ENCODE results near the gene RASA2. TPM values are rescaled to one million over a fixed set of nuclear protein-coding genes. Genes with fewer than 3 reads are reported as not detected.

Gene RASA2
- total and polyA plus RNA-seq, 9 of the 15 experiments (the other 6 are each of a cell fraction or from before 2014, with no cell fraction given): 2.0 to 12.8 (median 9.5) TPM

DNA sequence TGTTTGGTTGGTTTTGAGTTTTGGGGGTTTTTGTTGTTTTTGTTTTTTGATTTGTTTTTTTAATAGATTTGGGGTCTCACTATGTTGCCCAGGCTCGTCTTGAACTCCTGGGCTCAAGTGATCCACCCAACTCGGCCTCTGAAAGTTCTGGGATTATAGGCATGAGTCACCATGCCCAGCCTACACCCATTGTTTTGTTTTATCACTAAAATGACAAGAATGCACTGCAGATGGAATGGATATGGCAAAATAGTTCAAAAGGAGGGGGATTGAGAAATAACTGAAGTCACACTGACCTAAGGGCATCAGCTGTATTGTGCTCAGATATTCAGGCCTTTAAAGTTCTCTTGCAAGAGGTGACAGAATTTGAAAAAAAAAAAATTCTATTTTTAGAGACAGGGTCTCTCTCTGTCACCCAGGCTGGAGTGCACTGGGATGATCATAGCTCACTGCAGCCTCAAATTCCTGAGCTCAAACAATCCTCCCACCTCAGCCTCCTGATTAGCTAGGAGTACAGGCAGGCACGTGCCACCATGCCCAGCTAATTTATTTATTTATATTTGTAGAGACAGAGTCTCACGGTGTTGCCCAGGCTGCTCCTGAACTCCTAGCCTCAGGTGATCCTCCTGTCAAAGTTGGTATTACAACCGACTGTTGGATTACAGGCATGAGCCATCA lies 4.4 kb upstream of the RASA2 start (continued):
- TF ChIP-seq ZNF274 (IDR thresholded peaks at IDR 0.05; ENCODE audit: borderline replicate concordance, low read depth, low read length) (no peak), SOX6 (IDR thresholded peaks at IDR 0.05) (peak; percentile 86), ZNF121 (CRISPR knock-in tag; conservative IDR thresholded peaks at IDR 0.05) (peak; percentile 89), ZNF143 (CRISPR knock-in tag; IDR thresholded peaks at IDR 0.05) (no peak), TARDBP (IDR thresholded peaks at IDR 0.05) (no peak), FOSL1 (tag; conservative IDR thresholded peaks at IDR 0.05) (peak; percentile 69), JUNB (CRISPR knock-in tag; conservative IDR thresholded peaks at IDR 0.05) (no peak), CBFB (CRISPR knock-in tag; IDR thresholded peaks at IDR 0.05) (no peak), YBX1 (IDR thresholded peaks at IDR 0.05) (no peak), NR4A1 (CRISPR knock-in tag; IDR thresholded peaks at IDR 0.05) (no peak), NR4A1 (tag; IDR thresholded peaks at IDR 0.05) (no peak), PCBP1 (IDR thresholded peaks at IDR 0.05; ENCODE audit: low read depth, low read length, poor library complexity, severe bottlenecking) (no peak), KDM2B (CRISPR knock-in tag; IDR thresholded peaks at IDR 0.05) (no peak), DPF2 (IDR thresholded peaks at IDR 0.05) (0 out of 2 replicates have a peak, but pooled peaks have one; percentile 44)
- TF ChIP-seq, protein P1, sequence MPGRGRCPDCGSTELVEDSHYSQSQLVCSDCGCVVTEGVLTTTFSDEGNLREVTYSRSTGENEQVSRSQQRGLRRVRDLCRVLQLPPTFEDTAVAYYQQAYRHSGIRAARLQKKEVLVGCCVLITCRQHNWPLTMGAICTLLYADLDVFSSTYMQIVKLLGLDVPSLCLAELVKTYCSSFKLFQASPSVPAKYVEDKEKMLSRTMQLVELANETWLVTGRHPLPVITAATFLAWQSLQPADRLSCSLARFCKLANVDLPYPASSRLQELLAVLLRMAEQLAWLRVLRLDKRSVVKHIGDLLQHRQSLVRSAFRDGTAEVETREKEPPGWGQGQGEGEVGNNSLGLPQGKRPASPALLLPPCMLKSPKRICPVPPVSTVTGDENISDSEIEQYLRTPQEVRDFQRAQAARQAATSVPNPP (IDR thresholded peaks at IDR 0.05; ENCODE audit: borderline replicate concordance, insufficient read depth, insufficient read length): no peak
- TF ChIP-seq, protein P2, sequence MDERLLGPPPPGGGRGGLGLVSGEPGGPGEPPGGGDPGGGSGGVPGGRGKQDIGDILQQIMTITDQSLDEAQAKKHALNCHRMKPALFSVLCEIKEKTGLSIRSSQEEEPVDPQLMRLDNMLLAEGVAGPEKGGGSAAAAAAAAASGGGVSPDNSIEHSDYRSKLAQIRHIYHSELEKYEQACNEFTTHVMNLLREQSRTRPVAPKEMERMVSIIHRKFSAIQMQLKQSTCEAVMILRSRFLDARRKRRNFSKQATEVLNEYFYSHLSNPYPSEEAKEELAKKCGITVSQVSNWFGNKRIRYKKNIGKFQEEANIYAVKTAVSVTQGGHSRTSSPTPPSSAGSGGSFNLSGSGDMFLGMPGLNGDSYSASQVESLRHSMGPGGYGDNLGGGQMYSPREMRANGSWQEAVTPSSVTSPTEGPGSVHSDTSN (CRISPR knock-in tag; IDR thresholded peaks at IDR 0.05; ENCODE audit: low read depth): no peak
- TF ChIP-seq, protein P2 (tag; conservative IDR thresholded peaks at IDR 0.05; ENCODE audit: low read depth): no peak
- TF ChIP-seq, protein P3, sequence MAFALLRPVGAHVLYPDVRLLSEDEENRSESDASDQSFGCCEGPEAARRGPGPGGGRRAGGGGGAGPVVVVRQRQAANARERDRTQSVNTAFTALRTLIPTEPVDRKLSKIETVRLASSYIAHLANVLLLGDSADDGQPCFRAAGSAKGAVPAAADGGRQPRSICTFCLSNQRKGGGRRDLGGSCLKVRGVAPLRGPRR (CRISPR knock-in tag; IDR thresholded peaks at IDR 0.05): no peak
- TF ChIP-seq, protein P4, sequence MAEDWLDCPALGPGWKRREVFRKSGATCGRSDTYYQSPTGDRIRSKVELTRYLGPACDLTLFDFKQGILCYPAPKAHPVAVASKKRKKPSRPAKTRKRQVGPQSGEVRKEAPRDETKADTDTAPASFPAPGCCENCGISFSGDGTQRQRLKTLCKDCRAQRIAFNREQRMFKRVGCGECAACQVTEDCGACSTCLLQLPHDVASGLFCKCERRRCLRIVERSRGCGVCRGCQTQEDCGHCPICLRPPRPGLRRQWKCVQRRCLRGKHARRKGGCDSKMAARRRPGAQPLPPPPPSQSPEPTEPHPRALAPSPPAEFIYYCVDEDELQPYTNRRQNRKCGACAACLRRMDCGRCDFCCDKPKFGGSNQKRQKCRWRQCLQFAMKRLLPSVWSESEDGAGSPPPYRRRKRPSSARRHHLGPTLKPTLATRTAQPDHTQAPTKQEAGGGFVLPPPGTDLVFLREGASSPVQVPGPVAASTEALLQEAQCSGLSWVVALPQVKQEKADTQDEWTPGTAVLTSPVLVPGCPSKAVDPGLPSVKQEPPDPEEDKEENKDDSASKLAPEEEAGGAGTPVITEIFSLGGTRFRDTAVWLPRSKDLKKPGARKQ (CRISPR knock-in tag; IDR thresholded peaks at IDR 0.05): no peak

All from K562 (cell line).